ENCODE results near the gene SYNE1.

Gene SYNE1

DNA sequence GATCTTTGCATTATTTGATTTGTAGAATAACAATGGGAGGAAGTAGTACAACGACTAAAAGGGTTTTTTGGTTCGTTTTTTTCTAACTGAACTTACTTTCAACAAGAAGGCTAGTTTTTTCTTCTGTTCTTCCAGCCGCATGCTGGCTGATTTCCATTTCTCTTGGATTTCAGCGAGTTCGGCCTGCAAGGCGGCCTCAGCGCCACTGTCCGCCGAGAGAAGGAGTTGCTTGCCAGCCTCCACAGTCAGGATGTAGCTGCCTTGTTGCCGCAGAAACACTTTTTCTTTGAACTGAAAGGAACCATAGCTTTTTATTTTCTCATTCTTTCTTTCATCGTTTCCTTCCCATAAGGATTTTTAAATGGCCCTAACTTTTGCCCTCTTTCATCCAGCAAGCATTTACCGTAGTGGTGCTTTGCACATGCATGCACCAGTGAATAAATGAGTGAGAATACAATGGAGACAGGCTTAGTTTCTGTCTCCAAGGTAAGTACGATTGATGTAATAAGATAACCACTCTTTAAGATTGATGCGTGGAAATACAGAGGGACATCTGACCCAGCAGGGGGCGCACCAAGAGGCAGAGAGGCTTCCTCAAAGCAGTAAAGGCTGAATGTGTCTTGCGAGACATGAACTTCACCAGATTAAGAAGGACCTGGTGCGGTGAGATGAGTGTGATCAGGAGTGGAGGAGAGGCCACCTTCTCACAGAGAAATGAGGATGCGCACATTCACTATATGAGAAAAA, 430.9 kb downstream of the SYNE1 start:
- H3K4me1 ChIP-seq: no peaks in the 10 kb centered on the region
- no peak overlapping the region for H3K4me3 ChIP-seq (ENCODE audit: low read depth, low read length)
- no peaks in the 10 kb centered on the region for H3K79me2 ChIP-seq
- H2AFZ ChIP-seq: no peak overlapping the region
- H3K27me3 ChIP-seq (ENCODE audit: control insufficient read depth, insufficient read depth, low read length): no peaks in the 10 kb centered on the region
- H3K9ac ChIP-seq: no peak overlapping the region
- no peak overlapping the region for H3K27ac ChIP-seq
- TF ChIP-seq, protein P1, sequence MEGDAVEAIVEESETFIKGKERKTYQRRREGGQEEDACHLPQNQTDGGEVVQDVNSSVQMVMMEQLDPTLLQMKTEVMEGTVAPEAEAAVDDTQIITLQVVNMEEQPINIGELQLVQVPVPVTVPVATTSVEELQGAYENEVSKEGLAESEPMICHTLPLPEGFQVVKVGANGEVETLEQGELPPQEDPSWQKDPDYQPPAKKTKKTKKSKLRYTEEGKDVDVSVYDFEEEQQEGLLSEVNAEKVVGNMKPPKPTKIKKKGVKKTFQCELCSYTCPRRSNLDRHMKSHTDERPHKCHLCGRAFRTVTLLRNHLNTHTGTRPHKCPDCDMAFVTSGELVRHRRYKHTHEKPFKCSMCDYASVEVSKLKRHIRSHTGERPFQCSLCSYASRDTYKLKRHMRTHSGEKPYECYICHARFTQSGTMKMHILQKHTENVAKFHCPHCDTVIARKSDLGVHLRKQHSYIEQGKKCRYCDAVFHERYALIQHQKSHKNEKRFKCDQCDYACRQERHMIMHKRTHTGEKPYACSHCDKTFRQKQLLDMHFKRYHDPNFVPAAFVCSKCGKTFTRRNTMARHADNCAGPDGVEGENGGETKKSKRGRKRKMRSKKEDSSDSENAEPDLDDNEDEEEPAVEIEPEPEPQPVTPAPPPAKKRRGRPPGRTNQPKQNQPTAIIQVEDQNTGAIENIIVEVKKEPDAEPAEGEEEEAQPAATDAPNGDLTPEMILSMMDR (IDR thresholded peaks at IDR 0.05): peak; percentile 13
- H3K36me3 ChIP-seq (ENCODE audit: control insufficient read depth, insufficient read depth, low read length): no peaks in the 10 kb centered on the region
- H3K9me3 ChIP-seq (ENCODE audit: control insufficient read depth, low read length): no peaks in the 10 kb centered on the region
- no peak overlapping the region for H3K4me2 ChIP-seq (ENCODE audit: low read length)

DNA sequence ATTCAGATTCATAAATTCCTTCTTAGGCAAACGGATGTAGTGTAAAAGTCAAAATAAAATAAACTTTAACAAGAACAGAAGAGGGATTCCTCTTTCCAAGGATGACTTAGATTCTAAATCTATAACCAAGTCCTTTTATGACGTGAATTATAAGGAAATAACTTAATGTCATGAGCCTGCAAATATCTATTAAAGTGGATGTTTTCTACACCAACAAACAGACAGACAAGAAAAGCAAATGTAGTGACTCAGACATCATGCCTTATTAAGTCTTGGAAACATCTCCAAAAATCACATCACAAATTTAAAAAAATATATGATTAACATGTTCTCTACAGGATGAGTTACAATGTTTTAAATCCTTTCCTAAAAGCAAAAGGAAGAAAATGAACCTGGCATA, 432.6 kb downstream of the SYNE1 start:
- TF ChIP-seq, protein P1 (IDR thresholded peaks at IDR 0.05): no peak
- Histone ChIP-seq H3K4me3 (ENCODE audit: low read depth, low read length) (no peak overlapping the region), H3K27ac (no peak overlapping the region), H3K4me1 (no peaks in the 10 kb centered on the region), H3K36me3 (ENCODE audit: control insufficient read depth, insufficient read depth, low read length) (no peaks in the 10 kb centered on the region), H3K79me2 (no peaks in the 10 kb centered on the region), H3K4me2 (ENCODE audit: low read length) (no peak overlapping the region), H3K27me3 (ENCODE audit: control insufficient read depth, insufficient read depth, low read length) (no peaks in the 10 kb centered on the region), H3K9ac (no peak overlapping the region), H3K9me3 (ENCODE audit: control insufficient read depth, low read length) (no peaks in the 10 kb centered on the region), H2AFZ (no peak overlapping the region)

DNA sequence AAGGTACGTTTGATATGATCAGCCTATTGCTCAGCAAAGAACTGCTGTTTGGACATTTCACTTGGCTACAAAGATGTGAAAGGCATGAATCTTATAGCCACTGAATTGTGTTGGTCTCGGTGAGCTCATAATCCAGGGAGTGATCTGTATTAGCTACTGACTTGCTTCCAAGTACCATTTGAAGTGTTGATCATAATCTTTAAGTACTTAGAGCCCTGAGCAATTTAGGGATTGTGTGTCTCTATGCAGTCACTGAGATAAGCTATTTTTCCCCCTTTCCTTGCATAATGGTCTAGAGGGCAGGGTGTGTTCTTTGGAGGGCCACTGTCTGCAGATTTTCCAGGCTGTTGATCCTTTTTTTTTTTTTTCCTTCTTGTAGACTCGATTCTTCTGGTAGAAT, 436.0 kb downstream of the SYNE1 start:
- no peak overlapping the region for H3K4me3 ChIP-seq (ENCODE audit: low read depth, low read length)
- no peaks in the 10 kb centered on the region for H3K9me3 ChIP-seq (ENCODE audit: control insufficient read depth, low read length)
- H3K9ac ChIP-seq: no peak overlapping the region
- H3K27me3 ChIP-seq (ENCODE audit: control insufficient read depth, insufficient read depth, low read length): no peaks in the 10 kb centered on the region
- no peaks in the 10 kb centered on the region for H3K36me3 ChIP-seq (ENCODE audit: control insufficient read depth, insufficient read depth, low read length)
- no peaks in the 10 kb centered on the region for H3K4me1 ChIP-seq
- no peaks in the 10 kb centered on the region for H3K79me2 ChIP-seq
- H3K4me2 ChIP-seq (ENCODE audit: low read length): no peak overlapping the region
- TF ChIP-seq, protein P1 (IDR thresholded peaks at IDR 0.05): no peak
- H2AFZ ChIP-seq: no peak overlapping the region
- no peak overlapping the region for H3K27ac ChIP-seq

DNA sequence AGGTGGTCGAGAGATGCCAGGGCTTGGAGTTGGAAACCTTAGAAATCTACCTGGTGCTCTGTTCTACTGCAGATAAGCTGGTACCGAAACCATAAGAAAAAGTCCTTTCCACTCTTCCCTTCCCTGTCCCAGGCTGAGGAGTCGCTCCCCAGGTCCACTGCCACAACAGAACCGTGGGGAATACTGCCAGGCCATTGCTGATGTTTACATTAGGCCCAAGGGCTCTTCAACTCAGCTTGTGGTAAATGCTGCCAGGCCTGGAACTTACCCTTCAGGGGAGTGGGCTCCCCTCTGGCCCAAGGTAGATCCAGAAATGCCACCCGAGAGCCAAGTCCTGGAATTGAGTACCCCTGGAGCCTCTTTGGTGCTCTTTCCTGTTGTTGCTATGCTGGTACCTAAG, 441.3 kb downstream of the SYNE1 start:
- H3K36me3 ChIP-seq (ENCODE audit: control insufficient read depth, insufficient read depth, low read length): no peaks in the 10 kb centered on the region
- no peaks in the 10 kb centered on the region for H3K27me3 ChIP-seq (ENCODE audit: control insufficient read depth, insufficient read depth, low read length)
- no peak overlapping the region for H2AFZ ChIP-seq
- no peak overlapping the region for H3K4me2 ChIP-seq (ENCODE audit: low read length)
- TF ChIP-seq, protein P1 (IDR thresholded peaks at IDR 0.05): no peak
- no peak overlapping the region for H3K27ac ChIP-seq
- H3K79me2 ChIP-seq: no peaks in the 10 kb centered on the region
- no peak overlapping the region for H3K9ac ChIP-seq
- H3K4me1 ChIP-seq: no peaks in the 10 kb centered on the region
- no peak overlapping the region for H3K4me3 ChIP-seq (ENCODE audit: low read depth, low read length)
- no peaks in the 10 kb centered on the region for H3K9me3 ChIP-seq (ENCODE audit: control insufficient read depth, low read length)

DNA sequence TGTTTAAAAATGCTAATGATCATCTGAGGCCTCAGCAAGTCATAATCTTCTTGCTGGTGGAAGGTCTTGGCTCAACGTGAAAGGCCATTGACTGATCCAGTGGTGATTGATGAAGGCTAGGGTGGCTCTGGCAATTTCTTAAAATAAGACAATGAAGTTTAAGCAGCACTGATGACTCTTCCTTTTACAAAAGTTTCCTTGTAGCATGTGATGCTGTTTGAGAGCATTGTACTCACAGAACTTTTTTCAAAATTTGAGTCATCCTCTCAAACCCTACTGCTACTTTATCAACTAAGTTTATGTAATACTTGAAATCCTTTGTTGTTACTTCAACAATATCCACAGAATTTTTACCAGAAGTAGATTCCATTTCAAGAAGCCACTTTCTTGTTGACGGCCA, 447.4 kb downstream of the SYNE1 start:
- Histone ChIP-seq H3K27ac (no peak overlapping the region), H3K9ac (no peak overlapping the region), H3K36me3 (ENCODE audit: control insufficient read depth, insufficient read depth, low read length) (no peaks in the 10 kb centered on the region), H3K4me2 (ENCODE audit: low read length) (no peak overlapping the region), H3K4me1 (no peaks in the 10 kb centered on the region), H3K4me3 (ENCODE audit: low read depth, low read length) (no peak overlapping the region), H2AFZ (no peak overlapping the region), H3K79me2 (no peaks in the 10 kb centered on the region), H3K9me3 (ENCODE audit: control insufficient read depth, low read length) (no peaks in the 10 kb centered on the region), H3K27me3 (ENCODE audit: control insufficient read depth, insufficient read depth, low read length) (no peaks in the 10 kb centered on the region)
- TF ChIP-seq, protein P1 (IDR thresholded peaks at IDR 0.05): no peak
